GM18498 (cell line): ENCODE data around the gene RASGRP3.
A peak's percentile ranks its signal among the peaks of the same experiment; 100 is the strongest.
"Not testable (repeated sequence)": the region's sequence is repeated elsewhere in the genome, so short reads cannot be mapped to it uniquely, and the experiment has no call there.

ENCODE experiments used
- ATAC-seq: cut with Tn5 transposase; IDR thresholded peaks from one replicate; pipeline ENCODE4 v1.9.1; 2021; ENCODE audit warnings: mild to moderate bottlenecking, moderate library complexity; ENCODE audit not compliant: unreplicated experiment

The RASGRP3 gene, protein sequence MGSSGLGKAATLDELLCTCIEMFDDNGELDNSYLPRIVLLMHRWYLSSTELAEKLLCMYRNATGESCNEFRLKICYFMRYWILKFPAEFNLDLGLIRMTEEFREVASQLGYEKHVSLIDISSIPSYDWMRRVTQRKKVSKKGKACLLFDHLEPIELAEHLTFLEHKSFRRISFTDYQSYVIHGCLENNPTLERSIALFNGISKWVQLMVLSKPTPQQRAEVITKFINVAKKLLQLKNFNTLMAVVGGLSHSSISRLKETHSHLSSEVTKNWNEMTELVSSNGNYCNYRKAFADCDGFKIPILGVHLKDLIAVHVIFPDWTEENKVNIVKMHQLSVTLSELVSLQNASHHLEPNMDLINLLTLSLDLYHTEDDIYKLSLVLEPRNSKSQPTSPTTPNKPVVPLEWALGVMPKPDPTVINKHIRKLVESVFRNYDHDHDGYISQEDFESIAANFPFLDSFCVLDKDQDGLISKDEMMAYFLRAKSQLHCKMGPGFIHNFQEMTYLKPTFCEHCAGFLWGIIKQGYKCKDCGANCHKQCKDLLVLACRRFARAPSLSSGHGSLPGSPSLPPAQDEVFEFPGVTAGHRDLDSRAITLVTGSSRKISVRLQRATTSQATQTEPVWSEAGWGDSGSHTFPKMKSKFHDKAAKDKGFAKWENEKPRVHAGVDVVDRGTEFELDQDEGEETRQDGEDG

DNA sequence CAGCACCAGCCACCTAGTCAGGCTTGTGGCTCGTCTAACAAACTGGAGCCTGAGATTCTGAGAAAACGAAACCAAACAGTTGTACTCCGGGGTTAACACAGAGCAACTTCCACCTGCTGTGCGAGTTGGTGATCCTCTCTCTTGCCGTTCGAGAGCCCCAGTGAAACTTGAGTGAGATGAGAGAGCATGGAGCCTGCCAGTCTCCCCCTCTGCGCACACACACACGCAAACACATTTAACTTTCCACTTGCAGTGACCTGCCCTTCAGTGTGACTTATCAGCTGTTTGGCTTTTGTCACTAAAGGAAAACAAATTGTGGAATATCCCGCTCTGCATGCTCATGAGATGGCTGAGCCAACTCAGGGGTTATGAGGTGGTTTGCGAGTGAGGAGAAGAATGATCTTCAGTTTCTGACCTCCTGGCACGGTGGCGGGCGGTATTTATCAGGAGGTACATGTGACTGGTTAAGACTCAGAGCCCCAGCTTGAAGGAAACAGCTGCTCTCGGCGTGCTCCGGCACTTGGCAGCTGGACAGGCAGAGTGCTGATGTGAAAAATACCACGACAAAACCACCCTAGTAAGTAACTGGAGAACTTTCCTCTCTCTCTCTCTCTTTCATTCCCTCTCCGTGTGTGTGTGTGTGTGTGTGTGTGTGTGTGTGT lies at the start of gene RASGRP3:
TSS of gene RASGRP3 (plus strand) at position 519 of the 662 bp plus-strand sequence. CDS start 38,488 bp downstream, outside the sequence.
- ATAC-seq: peak; percentile 63

DNA sequence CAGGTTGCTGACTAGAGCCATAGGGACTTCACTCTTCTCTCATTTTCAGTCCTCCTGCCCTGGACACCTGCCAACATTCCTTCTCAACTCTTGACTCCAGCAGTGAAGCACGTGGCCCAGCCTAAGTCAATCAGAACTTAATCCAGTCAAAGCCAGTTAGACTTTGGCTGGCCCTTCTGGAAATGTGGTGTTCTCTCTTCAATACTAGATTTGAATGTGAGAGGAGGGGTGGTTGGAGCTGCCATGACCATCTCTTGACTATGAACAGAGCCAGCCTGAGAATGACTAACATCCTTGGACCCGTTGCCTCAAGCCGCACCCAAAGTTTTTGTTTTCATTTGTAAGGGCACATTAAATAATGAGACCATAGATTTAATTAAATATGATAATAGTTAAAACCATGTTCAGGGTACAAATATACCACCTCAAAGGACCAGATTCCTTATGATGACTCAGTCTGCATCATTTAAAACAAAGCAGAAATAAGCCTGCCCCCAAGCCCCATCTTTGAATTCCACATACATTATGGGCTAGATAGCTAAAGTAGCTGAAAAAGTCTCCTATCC lies 49.7 kb upstream of the RASGRP3 start:
- no peak for ATAC-seq

DNA sequence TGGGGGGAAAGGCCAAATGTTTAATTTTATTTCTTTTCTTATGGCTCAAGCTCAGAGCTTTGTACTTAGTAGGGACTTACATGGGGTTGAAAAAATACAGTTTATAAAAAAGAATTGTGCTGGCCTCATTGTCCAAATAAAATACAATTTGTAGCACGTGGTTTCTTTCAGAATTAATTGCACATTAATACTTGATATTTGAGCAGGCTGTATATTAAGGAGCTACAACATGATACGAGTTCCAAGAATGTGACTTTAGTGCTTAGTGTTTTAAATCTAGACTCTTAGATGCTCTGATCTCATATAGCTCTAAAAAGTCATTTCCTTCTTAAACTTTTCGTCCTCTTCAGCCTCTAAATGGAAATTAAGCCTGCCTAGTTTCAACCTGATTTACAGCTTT lies 46.4 kb upstream of the RASGRP3 start:
- no peak for ATAC-seq

DNA sequence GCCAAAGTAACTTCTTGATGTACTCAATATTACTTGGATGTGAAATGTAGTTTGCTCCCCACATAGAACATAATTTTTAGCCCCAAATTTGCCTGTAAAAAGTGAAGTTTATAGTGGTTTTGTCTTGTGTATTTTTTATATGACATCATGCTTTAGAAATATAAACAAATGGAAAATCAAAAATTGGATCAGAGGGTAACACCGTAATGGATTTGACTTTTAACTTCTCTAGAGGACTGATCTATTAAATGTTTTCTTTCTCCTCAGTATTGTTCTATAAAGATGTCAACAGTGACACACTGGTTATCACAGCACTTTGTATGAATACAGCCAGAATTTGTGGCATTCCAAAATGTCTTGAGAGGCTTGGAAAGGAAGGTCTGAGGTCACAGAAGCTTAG lies 45.6 kb upstream of the RASGRP3 start:
- no peak for ATAC-seq

DNA sequence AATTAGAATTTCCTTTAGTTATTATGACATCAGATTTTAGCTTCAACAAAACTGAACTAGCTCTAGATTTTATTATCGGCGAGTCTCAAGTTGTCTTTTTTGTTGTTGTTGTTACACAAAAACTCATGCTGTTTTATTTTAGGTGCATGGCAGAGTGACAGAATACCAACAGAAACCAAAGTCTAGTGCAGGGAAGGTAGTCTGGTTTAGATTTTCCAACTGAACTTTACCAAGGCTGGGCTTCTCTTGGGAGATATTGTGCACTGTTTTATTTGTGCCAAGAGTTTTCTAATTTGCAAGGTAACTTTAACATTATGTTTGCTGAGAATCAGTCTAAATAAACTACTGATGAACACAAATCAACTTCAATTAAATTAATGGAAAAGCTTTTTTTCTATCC lies 43.6 kb upstream of the RASGRP3 start:
- no peak for ATAC-seq

DNA sequence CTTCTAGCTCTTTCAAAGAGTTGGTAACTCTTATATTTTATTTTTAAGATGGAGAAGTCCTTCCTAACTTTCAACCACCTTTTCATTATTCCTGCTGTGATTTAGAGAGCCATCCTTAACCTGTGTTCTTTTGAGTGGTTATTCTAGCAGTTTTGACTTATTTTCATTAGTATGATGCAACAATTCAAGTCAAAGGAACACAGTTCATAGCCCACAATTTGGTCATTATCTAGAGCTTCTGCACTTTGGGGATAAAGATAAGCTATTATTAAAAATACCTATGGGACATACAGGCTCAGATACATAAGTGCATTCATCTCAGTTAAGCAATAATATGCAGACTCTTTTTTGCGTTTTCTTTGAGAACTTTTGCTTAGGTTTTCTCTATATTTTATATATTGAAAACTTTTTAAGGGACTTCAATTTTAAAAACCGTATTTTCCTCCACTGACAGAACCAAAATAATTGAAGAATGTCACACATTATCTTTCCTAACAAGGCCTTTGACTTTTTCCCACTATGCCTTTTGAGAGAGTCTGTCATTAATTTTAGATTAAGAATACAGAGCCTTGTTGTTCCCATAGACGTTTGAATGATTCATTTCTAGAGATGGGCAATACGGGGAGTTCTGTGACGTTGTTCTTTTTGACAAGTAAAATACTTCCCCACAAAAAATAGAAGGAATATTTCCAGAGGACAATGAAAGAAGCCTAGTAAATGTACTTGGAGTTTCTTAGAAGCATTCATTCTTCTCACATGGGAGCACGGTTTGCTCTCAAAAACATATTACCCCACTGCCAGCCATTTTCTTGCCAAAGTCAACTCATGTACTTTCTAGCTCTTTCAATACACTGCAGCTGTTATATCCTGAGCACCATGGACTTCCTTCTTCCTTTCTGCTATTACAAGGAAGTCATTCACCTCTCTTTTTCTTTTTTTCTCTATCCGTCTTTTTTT lies 42.9 kb upstream of the RASGRP3 start:
- no peak for ATAC-seq

DNA sequence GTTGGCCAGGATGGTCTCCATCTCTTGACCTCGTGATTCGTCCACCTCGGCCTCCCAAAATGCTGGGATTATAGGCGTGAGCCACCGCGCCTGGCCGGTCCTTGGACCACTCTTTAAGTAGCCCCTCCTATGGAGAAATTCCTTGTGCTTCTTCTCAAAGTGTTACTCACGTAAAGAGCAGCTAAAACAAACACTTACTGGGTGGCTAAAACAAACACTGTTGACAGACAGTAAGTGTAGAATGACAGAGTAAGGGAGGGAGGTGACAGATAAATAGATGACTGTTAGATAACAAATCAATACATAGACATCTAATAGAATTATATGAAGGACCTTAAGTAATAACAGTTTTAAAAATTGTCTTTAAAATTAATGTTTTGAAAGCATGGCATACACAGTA lies 40.9 kb upstream of the RASGRP3 start:
- ATAC-seq: no peak

DNA sequence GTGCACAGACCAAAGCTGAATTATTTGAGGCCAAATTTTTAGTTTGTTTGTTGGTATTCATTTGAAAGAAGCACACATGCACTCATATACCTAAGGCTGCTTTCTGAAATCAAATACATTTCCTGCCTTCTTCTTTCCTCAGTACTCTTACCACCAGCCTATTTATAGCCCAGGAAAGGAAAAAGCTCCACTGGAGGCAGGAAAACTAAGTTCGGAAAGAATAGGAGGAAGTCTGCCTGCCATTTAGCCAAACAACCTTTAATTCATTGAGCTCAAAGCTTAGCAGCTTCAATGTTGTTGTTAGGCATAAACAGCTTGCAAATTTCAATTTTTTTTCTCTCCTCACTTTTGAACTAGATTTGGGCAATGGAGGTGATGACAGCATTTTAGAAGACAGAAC lies 40.4 kb upstream of the RASGRP3 start:
- no peak for ATAC-seq

DNA sequence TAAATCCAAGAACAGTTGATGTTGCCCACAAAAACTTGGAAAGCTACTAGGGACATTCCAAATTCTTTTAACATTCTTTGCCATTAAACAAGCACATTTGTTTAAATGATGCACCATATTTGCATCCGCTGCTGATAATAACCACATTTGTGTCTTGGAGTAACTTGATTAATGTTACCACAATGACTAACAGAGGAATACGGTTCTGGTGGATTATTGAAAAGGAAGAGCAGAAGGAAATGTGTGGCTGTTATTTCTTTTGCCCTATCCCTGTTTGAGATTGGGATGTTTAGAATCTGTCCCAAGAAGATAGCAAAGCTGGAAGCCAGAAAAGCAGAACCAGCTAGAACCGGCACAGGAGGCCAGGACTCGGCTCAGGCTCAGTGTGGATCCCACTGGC lies 39.2 kb upstream of the RASGRP3 start:
- ATAC-seq: no peak

DNA sequence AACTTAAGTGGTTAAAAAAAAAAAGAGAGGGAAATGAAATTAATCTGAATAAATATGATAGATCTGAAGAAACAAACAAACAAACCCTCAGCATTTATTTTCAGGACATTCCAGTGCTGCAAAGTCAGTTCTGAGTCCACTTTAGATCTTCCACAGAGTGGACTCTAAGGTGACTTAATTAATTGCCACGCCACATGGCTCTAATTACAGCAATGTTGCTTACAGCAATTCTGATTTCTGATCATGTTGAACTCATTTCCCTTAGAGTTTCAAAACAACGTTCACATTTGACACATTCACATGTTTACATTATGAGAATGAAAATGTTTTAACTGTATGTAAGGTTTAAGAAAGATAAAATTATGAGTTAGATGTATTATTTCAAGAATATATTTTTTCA lies 38.6 kb upstream of the RASGRP3 start:
- ATAC-seq: no peak

DNA sequence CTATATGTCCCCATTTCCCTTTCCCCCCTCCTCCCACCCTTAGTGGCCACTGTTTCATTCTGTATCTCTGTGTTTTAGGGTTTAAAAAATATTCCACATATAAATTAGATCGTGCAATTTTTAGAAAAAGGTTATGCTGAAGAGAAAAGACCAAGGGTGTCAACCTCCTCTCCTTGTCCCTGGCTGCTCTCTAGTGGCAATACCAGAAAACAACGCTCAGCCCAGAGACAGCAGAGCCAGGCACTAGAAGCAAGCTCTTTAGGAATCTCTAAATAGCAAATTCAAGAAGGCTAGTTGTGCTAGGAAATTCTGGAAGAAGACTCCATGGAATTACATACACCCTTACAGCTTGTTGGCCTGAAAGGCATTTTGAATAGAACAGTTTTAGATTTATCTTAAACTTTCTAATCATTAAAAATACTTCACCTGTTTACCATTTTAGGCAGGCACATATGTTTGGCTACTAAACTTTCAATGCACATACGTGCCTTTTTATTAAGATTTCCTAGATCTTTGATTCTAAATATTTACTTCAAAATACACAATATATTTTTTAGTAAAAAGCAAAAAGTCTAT lies 35.1 kb upstream of the RASGRP3 start:
- peak; percentile 84 for ATAC-seq

DNA sequence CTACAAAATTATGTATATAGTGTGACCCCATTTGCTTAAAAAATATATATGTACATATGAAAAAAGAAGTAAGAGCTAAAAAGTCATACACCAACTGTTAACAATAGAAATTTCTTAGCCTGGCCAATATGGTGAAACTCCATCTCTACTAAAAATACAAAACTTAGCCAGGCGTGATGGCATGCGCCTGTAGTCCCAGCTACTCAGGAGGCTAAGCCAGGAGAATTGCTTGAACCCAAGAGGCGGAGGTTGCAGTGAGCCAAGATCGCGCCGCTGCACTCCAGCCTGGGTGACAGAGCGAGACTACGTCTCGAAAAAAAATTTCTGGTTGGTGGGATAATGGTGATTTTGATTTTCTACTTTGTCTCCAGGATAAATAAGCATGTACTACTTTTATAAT lies 34.4 kb upstream of the RASGRP3 start:
- not testable (repeated sequence) for ATAC-seq

DNA sequence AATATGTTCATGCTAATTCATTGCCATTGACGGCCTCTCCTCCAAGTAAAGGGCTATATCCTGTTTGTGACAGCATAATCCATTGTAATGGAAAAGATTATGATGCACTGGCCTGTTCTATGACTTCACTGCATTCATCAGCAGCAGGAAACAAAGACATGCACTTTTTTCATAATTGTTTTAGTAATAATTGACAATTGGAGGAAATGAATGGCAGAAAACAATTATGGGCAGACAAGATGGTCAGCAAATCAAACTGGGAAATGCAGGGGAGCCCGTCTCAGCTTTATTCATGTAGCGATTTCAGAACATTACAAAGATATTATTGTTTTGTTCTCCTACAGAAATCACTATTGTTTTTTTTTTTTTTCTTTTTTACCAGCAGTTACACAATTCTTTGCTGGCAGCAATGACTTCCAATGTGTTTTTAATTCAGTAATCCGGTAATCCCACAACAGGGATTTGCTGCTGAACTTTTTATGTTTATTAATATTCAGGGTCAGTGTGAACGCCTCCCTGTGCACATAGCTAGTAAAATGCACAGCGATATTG lies 33.8 kb upstream of the RASGRP3 start:
- no peak for ATAC-seq

DNA sequence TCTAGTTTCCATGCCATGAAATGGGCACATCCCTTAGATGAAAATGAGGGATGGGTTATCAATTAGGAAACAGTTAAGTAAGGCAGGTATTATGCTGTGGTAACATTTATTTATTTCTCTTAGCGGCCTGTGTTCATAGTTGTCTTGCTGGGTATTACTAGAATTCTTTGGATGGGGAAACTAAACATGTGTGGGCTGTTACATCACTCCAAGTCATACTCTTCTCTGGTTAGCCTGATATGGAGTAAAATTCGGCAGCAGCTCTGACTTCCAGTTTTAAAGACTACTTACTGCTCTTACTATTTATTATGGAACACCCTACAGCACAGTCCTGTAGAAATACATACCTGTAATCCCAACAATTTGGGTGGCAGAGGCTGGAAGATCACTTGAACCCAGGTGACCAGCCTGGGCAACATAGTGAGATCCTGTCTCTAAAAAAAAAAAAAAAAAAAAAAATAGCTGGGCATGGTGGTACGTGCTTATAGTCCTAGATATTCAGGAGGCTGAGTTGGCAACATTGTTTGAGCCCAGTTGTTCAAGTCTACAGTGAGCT lies 33.1 kb upstream of the RASGRP3 start:
- no peak for ATAC-seq

DNA sequence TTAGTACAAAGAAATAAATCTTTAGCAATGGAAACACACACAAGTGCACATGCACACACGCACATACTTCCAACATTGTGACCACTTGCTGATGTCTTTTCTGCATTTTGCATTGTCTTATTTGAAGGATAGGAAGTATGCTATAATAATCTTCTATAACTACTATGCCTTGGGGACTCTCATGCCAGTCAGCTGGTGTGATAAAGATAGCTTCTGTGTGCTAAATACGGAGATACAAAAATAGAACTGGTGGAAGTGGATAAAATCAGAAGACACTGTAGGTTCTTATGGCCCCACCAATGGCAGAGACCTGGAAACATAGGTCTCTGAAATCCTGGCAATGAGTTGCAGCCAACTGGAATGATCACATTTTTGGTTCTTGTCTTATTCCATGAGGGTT lies 31.5 kb upstream of the RASGRP3 start:
- no peak for ATAC-seq

DNA sequence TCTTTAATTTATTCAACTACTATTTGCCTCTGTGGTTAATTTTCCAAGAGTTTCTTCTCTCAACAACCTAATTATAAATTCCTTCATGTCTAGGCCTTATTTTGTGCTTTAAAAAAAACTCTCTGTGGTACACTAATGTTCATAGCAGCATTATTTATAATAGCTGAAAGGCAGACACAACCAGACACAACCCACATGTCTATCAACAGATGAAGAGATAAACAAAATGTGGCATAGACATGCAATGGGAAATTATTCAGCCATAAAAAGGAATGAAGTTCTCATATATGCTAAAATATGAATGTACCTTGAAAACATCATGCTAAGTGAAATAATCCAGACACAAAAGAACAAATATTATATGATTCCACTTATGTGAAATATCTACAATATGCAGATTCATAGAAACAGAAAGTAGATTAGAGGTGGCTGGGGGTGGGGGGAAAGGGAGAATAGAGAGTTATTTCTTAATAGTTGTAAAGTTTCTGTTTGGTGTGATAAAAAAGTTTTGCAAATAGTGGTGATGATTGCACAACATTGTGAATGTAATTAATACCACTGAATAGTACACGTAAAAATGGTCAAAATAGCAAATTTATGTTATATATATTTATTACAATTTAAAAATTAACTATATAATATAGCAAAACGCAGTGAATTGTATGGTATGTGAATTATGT lies 28.1 kb upstream of the RASGRP3 start:
- ATAC-seq: peak; percentile 59

DNA sequence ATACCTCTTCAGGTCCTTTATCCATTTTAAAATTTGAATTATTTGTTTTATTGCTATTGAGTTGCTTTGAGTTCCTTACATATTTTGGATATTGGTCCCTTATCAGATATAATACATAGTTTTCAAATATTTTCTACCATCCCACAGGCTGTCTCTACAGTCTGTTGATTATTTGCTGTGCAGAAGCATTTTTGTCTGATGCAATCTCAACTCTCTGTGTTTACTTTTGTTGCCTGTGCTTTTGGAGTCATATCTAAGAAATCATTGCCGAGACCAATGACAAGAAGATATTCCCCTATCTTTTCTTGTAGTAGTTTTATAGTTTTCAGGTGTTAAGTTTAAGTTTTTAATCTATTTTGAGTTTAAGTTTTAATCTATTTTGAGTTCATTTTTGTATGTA lies 25.2 kb upstream of the RASGRP3 start:
- ATAC-seq: no peak

DNA sequence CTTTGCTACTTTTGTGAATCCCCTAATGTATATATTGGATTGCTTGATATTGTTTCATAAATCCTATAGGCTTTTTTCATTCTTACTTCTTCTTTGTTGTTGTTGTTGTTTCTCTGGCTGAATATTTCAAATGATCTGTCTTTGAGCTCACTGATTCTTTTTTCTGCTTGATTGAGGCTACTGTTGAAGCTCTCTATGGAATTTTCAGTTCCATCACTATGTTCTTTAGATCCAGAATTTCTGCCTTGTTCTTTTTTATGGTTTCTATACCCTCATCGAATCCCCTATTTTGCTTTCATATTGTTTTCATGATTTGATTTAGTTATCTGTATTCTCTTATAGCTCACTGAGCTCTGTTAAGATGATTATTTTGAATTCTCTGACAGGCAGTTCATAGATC lies 24.6 kb upstream of the RASGRP3 start:
- ATAC-seq: no peak

DNA sequence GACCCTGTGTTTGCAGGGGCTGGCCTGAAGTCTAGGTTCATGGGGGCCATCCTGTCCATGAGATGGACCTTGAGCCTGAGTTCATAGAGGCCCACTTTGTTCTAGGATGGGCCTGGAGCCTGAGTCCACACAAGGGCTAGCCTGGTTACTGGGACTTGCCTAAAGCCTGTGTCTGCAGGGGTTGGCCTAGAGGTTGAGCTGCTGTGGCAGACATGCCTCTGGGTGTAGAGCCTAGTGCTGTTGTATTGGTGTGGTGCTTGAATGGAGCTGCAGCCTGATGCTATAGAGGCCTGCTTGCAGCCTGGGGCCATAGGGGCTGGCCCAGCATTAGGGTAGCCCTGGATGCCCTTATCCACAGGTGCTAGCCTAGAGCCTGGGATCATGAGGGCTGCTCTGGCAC lies 23.9 kb upstream of the RASGRP3 start:
- ATAC-seq: no peak
